Osteoblast (primary cell): ENCODE measurements around the gene CZIB. TPM values are rescaled to one million over a fixed set of nuclear protein-coding genes. Genes with fewer than 3 reads are reported as not detected.

Experiments used
- DNase-seq: peaks from one replicate; pipeline ENCODE4 v3.0.0; 2011; ENCODE audit warnings: low spot score, mixed read lengths; ENCODE audit not compliant: insufficient read length; ENCODE audit errors: missing footprints
- H2AFZ ChIP-seq: 2 replicates; pipeline ENCODE4 v1.6.0; 2011; ENCODE audit warnings: mild to moderate bottlenecking, low read length
- H3K27ac ChIP-seq: 2 replicates; pipeline ENCODE4 v1.5.1; 2011; ENCODE audit warnings: mild to moderate bottlenecking, low read depth, low read length, moderate library complexity
- H3K27me3 ChIP-seq: 2 replicates; pipeline ENCODE4 v1.6.0; 2012; ENCODE audit warnings: mild to moderate bottlenecking, control low read depth, inconsistent platforms, low read length, moderate library complexity; ENCODE audit not compliant: insufficient read depth
- H3K36me3 ChIP-seq: 2 replicates; pipeline ENCODE4 v1.5.1; 2011; ENCODE audit warnings: mild to moderate bottlenecking, low read length, control low read depth, moderate library complexity; ENCODE audit not compliant: insufficient read depth
- H3K4me1 ChIP-seq: 2 replicates; pipeline ENCODE4 v1.5.1; 2011; ENCODE audit warnings: mild to moderate bottlenecking, low read length, control low read depth, moderate library complexity; ENCODE audit not compliant: insufficient read depth
- H3K4me2 ChIP-seq: 2 replicates; pipeline ENCODE4 v1.6.0; 2011; ENCODE audit warnings: mild to moderate bottlenecking, low read length; ENCODE audit not compliant: insufficient read depth
- H3K4me3 ChIP-seq: fragments of 200-600 bp; sonication (generic); 3 replicates; pipeline ENCODE4 v1.5.1; 2012; ENCODE audit warnings: mild to moderate bottlenecking, low read length, inconsistent platforms; ENCODE audit not compliant: insufficient read depth
- H3K79me2 ChIP-seq: 2 replicates; pipeline ENCODE4 v1.6.0; 2012; ENCODE audit warnings: mild to moderate bottlenecking, low read length, control low read depth, inconsistent platforms; ENCODE audit not compliant: insufficient read depth
- H3K9me3 ChIP-seq: 2 replicates; pipeline ENCODE4 v1.5.1; 2011; ENCODE audit warnings: low read depth, low read length, control low read depth
- H4K20me1 ChIP-seq: 2 replicates; pipeline ENCODE4 v1.6.0; 2012; ENCODE audit warnings: mild to moderate bottlenecking, low read length, control low read depth; ENCODE audit not compliant: insufficient read depth
- CTCF ChIP-seq: IDR thresholded peaks from 2 replicates; pipeline ENCODE4 v1.5.1; 2011; ENCODE audit warnings: mild to moderate bottlenecking, low read depth, low read length, moderate library complexity; ENCODE audit errors: extremely low read depth
- total RNA-seq: library from RNA; depleted of rRNA; stranded (reverse); fragments of >200 nt; gene quantifications from 2 replicates; pipeline ENCODE4 v1.2.3, GENCODE V29; 2012

Gene CZIB
- total RNA-seq, 1 donor: 63.7 TPM

DNA sequence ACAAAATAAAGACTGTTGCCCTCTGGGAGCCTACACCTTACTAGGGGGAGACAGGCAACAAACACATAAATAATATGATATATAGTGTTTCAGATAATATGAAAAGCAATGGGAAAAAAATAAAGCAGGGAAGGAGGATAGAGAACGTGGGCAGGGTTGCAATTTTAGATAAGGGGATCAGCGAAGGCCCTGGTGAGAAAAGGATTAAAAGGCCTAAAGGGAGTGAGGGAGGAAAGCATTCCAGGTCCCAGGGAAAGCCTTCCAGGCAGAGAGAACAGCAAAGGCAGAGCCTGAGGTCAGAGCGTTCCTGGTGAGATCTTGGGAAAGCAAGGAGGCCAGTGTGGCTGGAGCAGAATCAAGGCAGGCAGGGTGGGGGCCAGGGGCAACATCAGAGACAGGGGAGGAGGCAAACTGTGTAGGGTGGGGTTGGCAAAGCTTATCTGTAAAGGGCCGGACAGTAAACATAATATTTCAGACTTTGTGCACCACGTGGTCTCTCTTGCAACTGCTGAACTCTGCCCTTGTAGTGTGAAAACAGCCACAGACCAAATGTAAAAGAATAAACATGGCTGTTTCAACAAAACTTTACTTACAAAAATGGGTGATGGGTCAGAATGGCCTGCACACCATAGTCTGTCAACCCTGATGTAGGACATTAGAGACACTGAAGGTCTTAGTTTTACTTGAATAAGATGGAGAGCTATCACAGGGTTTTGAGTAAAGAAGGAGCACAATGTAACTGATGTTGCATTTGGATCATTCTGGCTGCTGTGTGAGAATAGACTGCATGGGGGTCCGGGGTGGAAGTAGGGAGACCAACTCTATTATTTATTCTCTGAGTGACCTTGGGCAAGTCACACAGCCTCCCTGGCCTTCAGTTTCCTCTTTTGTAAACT is 37.1 kb downstream of the CZIB start:
- DNase-seq: no peak
- peak overlapping the region; percentile 25 for H2AFZ ChIP-seq

GRCh38 chr1:53182716-53183094 is 37.7 kb downstream of the CZIB start:
- H3K4me2 ChIP-seq: peak overlapping the region; percentile 50
- no peaks in the 10 kb centered on the region for H4K20me1 ChIP-seq
- H3K27ac ChIP-seq: no peak overlapping the region
- no peaks in the 10 kb centered on the region for H3K79me2 ChIP-seq
- H3K9me3 ChIP-seq: no peaks in the 10 kb centered on the region
- no peak for TF ChIP-seq CTCF
- H3K4me1 ChIP-seq: peaks cover 23% of the 10 kb centered on the region
- no peak for DNase-seq
- no peaks in the 10 kb centered on the region for H3K36me3 ChIP-seq
- peak overlapping the region; percentile 72 for H2AFZ ChIP-seq
- no peak overlapping the region for H3K4me3 ChIP-seq
- no peaks in the 10 kb centered on the region for H3K27me3 ChIP-seq

More for the DNA sequence above, 37.1 kb downstream of the CZIB start:
- H3K36me3 ChIP-seq: no peaks in the 10 kb centered on the region
- H3K4me1 ChIP-seq: peaks cover 29% of the 10 kb centered on the region
- no peaks in the 10 kb centered on the region for H4K20me1 ChIP-seq
- H3K9me3 ChIP-seq: no peaks in the 10 kb centered on the region
- no peaks in the 10 kb centered on the region for H3K79me2 ChIP-seq
- no peak overlapping the region for H3K4me3 ChIP-seq
- H3K27me3 ChIP-seq: no peaks in the 10 kb centered on the region
- no peak for TF ChIP-seq CTCF
- no peak overlapping the region for H3K4me2 ChIP-seq
- H3K27ac ChIP-seq: no peak overlapping the region

GRCh38 chr1:53182111-53182593 is 38.3 kb downstream of the CZIB start:
- peak overlapping the region; percentile 22 for H3K27ac ChIP-seq
- peak overlapping the region; percentile 50 for H3K4me2 ChIP-seq
- no peaks in the 10 kb centered on the region for H4K20me1 ChIP-seq
- peaks cover 22% of the 10 kb centered on the region for H3K4me1 ChIP-seq
- H3K36me3 ChIP-seq: no peaks in the 10 kb centered on the region
- peak overlapping the region; percentile 72 for H2AFZ ChIP-seq
- H3K27me3 ChIP-seq: no peaks in the 10 kb centered on the region
- no peaks in the 10 kb centered on the region for H3K79me2 ChIP-seq
- TF ChIP-seq CTCF: peak; percentile 96
- DNase-seq: peak; percentile 92
- H3K9me3 ChIP-seq: no peaks in the 10 kb centered on the region
- H3K4me3 ChIP-seq: no peak overlapping the region

DNA sequence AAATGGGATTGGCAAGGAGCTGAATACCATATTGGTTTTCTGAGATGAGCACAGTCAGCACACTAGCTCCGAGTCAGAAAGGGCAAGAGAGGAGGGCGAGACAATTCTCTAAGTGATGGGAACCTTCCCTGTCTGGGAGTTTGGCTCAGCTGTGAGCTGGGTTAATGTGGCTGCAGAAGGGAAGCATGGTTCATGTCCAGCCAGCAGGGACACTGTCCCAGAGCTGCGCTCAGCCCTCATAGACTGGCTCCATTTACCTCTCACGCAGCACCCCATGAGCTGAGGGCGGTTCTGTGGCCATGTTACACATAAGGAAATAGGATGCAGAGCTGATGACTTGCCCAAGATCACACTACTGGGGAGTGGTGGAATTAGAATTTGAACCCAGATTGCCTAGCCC is 39.5 kb downstream of the CZIB start:
- TF ChIP-seq CTCF: no peak
- Histone ChIP-seq H2AFZ (no peak overlapping the region), H3K79me2 (no peaks in the 10 kb centered on the region), H3K27me3 (no peaks in the 10 kb centered on the region), H3K4me1 (peaks cover 32% of the 10 kb centered on the region), H4K20me1 (no peaks in the 10 kb centered on the region), H3K27ac (no peak overlapping the region), H3K9me3 (no peaks in the 10 kb centered on the region), H3K36me3 (no peaks in the 10 kb centered on the region), H3K4me2 (no peak overlapping the region), H3K4me3 (no peak overlapping the region)
- no peak for DNase-seq
